Superior temporal gyrus (tissue), 1 donor: Measurements from ENCODE around the gene UGT1A6.
"Not testable (repeated sequence)": the region's sequence is repeated elsewhere in the genome, so short reads cannot be mapped to it uniquely, and the experiment has no call there.

Experiments used
- DNase-seq: peaks from one replicate; pipeline ENCODE4 v3.0.0-alpha.2; 2016; ENCODE audit errors: extremely low spot score

The UGT1A6 gene

GRCh38 chr2:233718552-233718951, 25.9 kb downstream of the UGT1A6 start, which contains the start of gene UGT1A4:
TSS of gene UGT1A4 (plus strand) at chr2:233718736. CDS start at chr2:233718821, 85 bp downstream.
- no peak for DNase-seq

GRCh38 chr2:233728723-233729301, 36.1 kb downstream of the UGT1A6 start, which contains the start of gene UGT1A3:
TSS of gene UGT1A3 (plus strand) at chr2:233729042. CDS start at chr2:233729127, 85 bp downstream.
- DNase-seq: no peak

GRCh38 chr2:233736868-233737653, 44.4 kb downstream of the UGT1A6 start:
- not testable (repeated sequence) for DNase-seq

- DNase-seq: no peak
Measured at GRCh38 chr2:233740870-233741269, 48.2 kb downstream of the UGT1A6 start.

DNA sequence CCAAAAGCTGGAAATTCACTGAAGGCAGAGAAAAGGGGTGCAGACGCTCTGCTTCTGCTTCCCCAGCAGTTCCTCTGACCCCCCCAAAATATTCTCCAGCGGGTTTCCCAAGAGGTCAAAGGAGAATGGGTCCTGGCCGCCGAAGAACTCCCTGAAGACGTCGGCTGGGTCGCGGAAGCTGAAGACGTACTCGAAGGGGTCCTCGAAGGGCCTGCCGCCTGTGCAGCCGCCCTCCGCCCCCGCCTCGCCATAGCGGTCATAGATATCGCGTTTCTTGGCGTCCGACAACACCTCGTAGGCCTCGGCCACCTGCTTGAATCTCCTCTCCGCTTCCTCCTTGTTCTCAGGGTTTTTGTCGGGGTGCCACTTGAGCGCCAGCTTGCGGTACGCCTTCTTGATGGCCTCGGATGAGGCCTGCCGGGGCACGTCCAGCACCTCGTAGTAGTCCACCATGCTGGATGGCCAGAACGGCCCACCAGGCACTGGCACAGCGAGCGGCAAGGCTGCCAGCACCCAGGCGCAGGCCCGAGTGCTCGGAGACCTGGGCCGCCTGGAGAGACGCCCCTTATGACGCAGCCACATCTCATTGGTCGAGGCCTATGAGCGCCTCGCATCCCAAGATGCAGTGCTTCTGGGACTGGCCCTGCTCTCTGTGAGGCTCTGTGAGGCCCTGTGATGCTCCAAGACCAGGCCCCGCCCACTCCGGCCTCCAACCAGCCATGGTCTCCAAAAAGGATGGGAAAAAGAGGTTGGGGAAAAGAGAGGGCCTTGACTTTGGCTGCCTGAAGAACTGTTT, 51.0 kb downstream of the UGT1A6 start:
- no peak for DNase-seq

DNA sequence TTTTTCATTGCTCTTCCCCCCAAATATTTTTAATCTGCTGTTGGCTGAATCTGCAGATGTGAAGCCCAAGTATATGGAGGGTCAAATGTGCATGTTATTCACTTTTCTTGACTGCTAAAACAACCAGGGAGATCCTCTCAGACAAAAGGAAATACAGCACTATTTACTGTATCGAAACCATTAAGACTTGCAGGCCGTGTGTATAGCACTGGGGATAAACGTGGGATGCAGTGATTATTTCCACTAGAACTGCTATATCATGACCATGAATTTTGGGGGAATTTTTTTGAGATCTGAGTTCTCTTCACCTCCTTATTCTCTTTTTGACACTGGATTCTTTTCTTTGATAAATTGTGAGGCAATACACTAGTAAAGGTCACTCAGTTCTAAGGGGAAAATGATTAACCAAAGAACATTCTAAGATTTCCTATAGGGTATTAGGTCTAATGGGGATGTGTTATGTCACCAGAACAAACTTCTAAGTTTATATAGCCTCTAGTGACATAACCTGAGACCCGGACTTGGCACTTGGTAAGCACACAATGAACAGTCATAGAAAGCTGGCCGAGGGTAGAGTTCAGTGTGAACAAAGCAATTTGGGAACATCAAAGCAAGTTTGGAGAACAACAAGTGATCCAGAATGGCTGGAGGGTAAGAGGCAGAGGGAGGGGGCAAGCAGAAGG, 52.5 kb downstream of the UGT1A6 start:
- no peak for DNase-seq

GRCh38 chr2:233745838-233746237, 53.1 kb downstream of the UGT1A6 start:
- not testable (repeated sequence) for DNase-seq

DNA sequence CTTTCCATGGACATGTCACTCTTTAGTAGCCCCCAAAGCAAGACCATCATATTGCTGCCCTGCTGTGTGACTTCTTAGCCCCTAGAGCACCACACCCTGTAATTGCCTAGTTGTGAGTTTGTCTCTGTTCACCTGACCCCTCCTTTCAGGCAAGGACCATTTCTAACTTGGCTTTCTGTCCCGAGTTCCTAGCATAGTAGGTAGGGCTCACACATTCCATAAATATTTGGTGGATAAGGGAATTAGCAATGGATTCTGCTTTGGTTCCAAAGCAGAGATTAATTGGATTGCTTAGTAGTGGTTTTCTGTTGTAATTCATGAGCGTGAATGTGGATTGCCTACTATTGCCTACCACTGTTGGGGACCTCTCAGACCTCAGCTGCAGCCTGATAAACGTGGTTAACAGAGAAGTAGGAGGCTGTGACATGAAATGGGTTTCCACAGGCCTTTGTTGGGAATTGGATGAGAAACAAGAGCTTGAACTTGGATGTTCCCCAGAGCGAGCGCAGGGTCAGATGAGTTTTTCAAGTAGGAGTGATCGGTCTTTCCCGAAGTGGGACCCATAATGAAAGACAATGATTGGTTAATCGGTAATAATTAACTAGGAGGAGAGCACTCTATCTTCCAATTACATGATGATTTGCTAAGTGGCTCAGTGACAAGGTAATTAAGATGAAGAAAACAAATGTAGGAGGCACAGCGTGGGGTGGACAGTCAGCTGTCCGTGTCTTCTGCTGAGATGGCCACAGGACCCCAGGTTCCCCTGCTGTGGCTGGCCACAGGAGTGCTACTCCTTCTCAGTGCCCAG, 54.0 kb downstream of the UGT1A6 start:
- no peak for DNase-seq

GRCh38 chr2:233747283-233747544, 54.5 kb downstream of the UGT1A6 start:
- DNase-seq: no peak

GRCh38 chr2:233750689-233751088, 58.0 kb downstream of the UGT1A6 start:
- DNase-seq: not testable (repeated sequence)

GRCh38 chr2:233751212-233752009, 58.7 kb downstream of the UGT1A6 start:
- not testable (repeated sequence) for DNase-seq

- no peak for DNase-seq
Measured at GRCh38 chr2:233754872-233755611, 62.4 kb downstream of the UGT1A6 start.

- no peak for DNase-seq
Measured at GRCh38 chr2:233756429-233757081, 63.9 kb downstream of the UGT1A6 start.

- DNase-seq: no peak
Measured at GRCh38 chr2:233758141-233758540, 65.5 kb downstream of the UGT1A6 start.

DNA sequence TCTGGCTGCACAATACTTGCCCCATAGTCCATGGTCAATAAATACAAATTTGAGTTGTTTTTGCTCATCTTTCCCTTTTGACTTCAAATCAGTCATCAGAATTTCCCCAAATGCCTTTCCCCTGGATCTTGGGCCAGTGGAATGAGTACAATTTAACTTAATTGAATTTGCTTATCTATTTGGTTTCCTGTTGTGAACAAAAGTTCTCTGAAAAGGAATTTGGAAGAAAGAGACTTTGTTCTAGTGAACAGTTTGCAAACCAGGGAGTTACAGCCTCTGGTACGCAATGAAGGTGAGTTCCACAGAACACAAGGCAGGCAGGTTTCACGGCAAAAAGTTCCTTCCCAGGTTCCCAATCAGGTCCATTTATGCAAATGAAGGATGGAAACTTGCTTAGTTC, 66.2 kb downstream of the UGT1A6 start:
- DNase-seq: no peak

- DNase-seq: no peak
Measured at GRCh38 chr2:233760043-233760442, 67.4 kb downstream of the UGT1A6 start, which contains the start of gene UGT1A1. TSS of gene UGT1A1 (plus strand) at chr2:233760270. CDS start at chr2:233760288, 18 bp downstream.

GRCh38 chr2:233761040-233761769, 68.5 kb downstream of the UGT1A6 start:
- DNase-seq: no peak

- no peak for DNase-seq
Measured at GRCh38 chr2:233764264-233764663, 71.6 kb downstream of the UGT1A6 start.
